A673 (cell line): ENCODE data around the gene STX17. TPM values are rescaled to one million over a fixed set of nuclear protein-coding genes. Genes with fewer than 3 reads are reported as not detected.
"Not testable (repeated sequence)": the region's sequence is repeated elsewhere in the genome, so short reads cannot be mapped to it uniquely, and the experiment has no call there.

ENCODE experiments used
- BruUV-seq: library from RNA; stranded (reverse); fragments of 400-500 nt; replicated peaks from 2 replicates; lab custom pipeline; 2021; lab: Mats Ljungman, UMichigan
- CTCF ChIA-PET: fragments of 300-600 bp; sonication (Branson Sonifier 250); formaldehyde crosslinking; loops from one replicate; lab custom pipeline; 2022; ENCODE audit warnings: antibody characterized with exemption; lab: Charles Lee
- POLR2A ChIA-PET: fragments of 300-600 bp; sonication (Branson Sonifier 250); formaldehyde crosslinking; loops from one replicate; lab custom pipeline; 2022; ENCODE audit warnings: antibody characterized with exemption; ENCODE audit not compliant: low non-redundant PET; lab: Charles Lee
- DNase-seq: peaks from one replicate; pipeline ENCODE4 v3.0.0-alpha.2; 2015; ENCODE audit warnings: low spot score
- H3K27ac ChIP-seq: fragments of 200-600 bp; sonication (generic); 2 replicates; pipeline ENCODE4 v1.5.1; 2016; ENCODE audit warnings: mixed run types, low read depth, mild to moderate bottlenecking, mixed read lengths, antibody characterized with exemption, low read length; ENCODE audit not compliant: poor library complexity, severe bottlenecking
- H3K27me3 ChIP-seq: fragments of 200-600 bp; sonication (generic); replicated peaks from 2 replicates; pipeline ENCODE4 v1.6.1; 2017; ENCODE audit warnings: mixed run types, low read depth, mild to moderate bottlenecking, mixed read lengths, antibody characterized with exemption, low read length; ENCODE audit not compliant: insufficient read depth, poor library complexity
- H3K36me3 ChIP-seq: fragments of 200-600 bp; sonication (generic); 2 replicates; pipeline ENCODE4 v1.6.1; 2016; ENCODE audit warnings: mixed run types, mild to moderate bottlenecking, mixed read lengths, antibody characterized with exemption, low read length; ENCODE audit not compliant: insufficient read depth, poor library complexity, severe bottlenecking
- H3K4me1 ChIP-seq: fragments of 200-600 bp; sonication (generic); 2 replicates; pipeline ENCODE4 v1.6.1; 2017; ENCODE audit warnings: mixed run types, mild to moderate bottlenecking, mixed read lengths, antibody characterized with exemption, low read length; ENCODE audit not compliant: insufficient read depth, poor library complexity, severe bottlenecking
- H3K4me3 ChIP-seq: fragments of 200-600 bp; sonication (generic); 2 replicates; pipeline ENCODE4 v1.5.1; 2016; ENCODE audit warnings: low read depth, mixed run types, mild to moderate bottlenecking, mixed read lengths, low read length; ENCODE audit not compliant: poor library complexity, severe bottlenecking
- H3K9me3 ChIP-seq: fragments of 200-600 bp; sonication (generic); 2 replicates; pipeline ENCODE4 v1.6.1; 2016; ENCODE audit warnings: mixed run types, low read depth, mild to moderate bottlenecking, mixed read lengths, antibody characterized with exemption, low read length; ENCODE audit not compliant: poor library complexity, severe bottlenecking
- CTCF ChIP-seq: fragments of 300-800, 200-600 bp; sonication (generic); conservative IDR thresholded peaks from 2 replicates; pipeline ENCODE4 v1.5.1; 2017; ENCODE audit warnings: low read depth, mild to moderate bottlenecking, antibody characterized with exemption, low read length, moderate library complexity, mixed read lengths
- EZH2 ChIP-seq: fragments of 200-600 bp; sonication (generic); IDR thresholded peaks from 2 replicates; pipeline ENCODE4 v1.6.1; 2017; ENCODE audit warnings: borderline replicate concordance, low read depth, mild to moderate bottlenecking, mixed read lengths, antibody characterized with exemption, low read length; ENCODE audit not compliant: poor library complexity, severe bottlenecking
- intact Hi-C: fragments of 100-400 bp; cut with micrococcal nuclease; formaldehyde crosslinking; loops from one replicate; pipeline ENCODE4 v1.10.0; 2022; ENCODE audit not compliant: unreplicated experiment
- total RNA-seq: library from RNA; stranded (reverse); gene quantifications from 2 replicates; pipeline ENCODE4 v1.2.3, GENCODE V29; 2021

STX17 gene
- total RNA-seq, 1 experiment from 2014 or later, result 20.9 TPM

DNA sequence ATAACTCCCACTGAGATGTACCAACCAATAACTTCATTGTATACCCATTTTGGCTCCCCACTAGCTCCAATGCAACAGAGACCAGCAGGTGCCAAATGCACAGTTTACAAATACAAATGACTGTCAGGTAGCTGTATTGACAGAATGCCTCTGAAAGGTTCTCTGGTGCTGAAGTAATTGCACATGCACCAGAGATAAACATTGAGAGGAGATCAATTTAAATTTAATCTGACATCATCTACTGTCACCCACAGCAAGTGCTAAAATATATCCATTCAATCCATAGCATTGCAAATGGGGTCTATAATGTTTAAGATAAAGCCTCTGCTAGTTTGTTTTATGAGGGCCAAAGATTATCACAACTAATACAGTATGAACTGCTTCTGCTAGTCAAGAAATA is 80.2 kb downstream of the STX17 start:
- TF ChIP-seq EZH2, result no peak
- no peak for TF ChIP-seq CTCF
- ChIA-PET CTCF (no interaction called here), POLR2A (no interaction called here)
- intact Hi-C loops, result no loop called here
- Histone ChIP-seq H3K9me3 (no peaks in the 10 kb centered on the region), H3K4me1 (no peaks in the 10 kb centered on the region), H3K4me3 (no peak overlapping the region), H3K27me3 (no peaks in the 10 kb centered on the region), H3K36me3 (no peaks in the 10 kb centered on the region), H3K27ac (no peak overlapping the region)
- no peak for DNase-seq
- BruUV-seq, result no TSS peak

DNA sequence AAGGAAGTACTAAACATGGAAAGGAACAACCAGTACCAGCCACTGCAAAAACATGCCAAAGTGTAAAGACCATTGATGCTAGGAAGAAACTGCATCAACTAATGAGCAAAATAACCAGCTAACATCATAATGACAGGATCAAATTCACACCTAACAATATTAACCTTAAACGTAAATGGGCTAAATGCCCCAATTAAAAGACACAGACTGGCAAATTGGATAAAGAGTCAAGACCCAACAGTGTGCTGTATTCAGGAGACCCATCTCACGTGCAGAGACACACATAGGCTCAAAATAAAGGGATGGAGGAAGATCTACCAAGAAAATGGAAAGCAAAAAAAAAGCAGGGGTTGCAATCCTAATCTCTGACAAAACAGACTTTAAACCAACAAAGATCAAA is 84.1 kb downstream of the STX17 start:
- H3K36me3 ChIP-seq, H3K4me1 ChIP-seq, H3K27me3 ChIP-seq, H3K9me3 ChIP-seq, BruUV-seq, POLR2A ChIA-PET, CTCF ChIA-PET, DNase-seq, H3K4me3 ChIP-seq, H3K27ac ChIP-seq, intact Hi-C loops: not testable (repeated sequence)

- CTCF ChIA-PET, result no interaction called here
- intact Hi-C loops, result no loop called here
- DNase-seq, result no peak
- H3K9me3 ChIP-seq, result no peaks in the 10 kb centered on the region
- TF ChIP-seq CTCF, result no peak
- TF ChIP-seq EZH2, result no peak
- H3K4me3 ChIP-seq, result no peak overlapping the region
- no TSS peak for BruUV-seq
- H3K27me3 ChIP-seq, result no peaks in the 10 kb centered on the region
- no peak overlapping the region for H3K27ac ChIP-seq
- no peaks in the 10 kb centered on the region for H3K4me1 ChIP-seq
- no peaks in the 10 kb centered on the region for H3K36me3 ChIP-seq
- POLR2A ChIA-PET, result no interaction called here
These were observed 91.8 kb downstream of the STX17 start for GRCh38 chr9:99998266-99998665.

DNA sequence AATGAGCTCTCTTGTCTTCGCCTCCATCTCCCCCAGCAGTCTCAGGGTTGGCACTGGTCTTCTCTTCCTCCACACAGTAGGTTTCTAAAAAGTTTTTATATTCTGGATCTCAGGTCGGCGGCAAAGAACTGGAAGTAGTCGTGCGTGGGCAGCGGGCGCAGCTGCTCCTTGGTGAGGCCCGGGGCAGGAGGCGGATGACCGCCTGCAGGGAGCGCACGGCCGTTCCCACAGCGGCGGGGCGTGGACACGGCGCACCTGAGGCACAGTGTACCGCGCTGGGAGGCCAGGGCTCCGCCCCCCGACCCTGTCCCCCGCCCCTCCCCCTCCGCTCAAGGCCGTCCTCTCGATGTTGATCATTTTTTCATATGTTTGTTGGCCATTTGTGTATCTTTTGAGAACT is 92.4 kb downstream of the STX17 start:
- no TSS peak for BruUV-seq
- H3K27me3 ChIP-seq, result no peaks in the 10 kb centered on the region

More for the DNA sequence above, 92.4 kb downstream of the STX17 start:
- intact Hi-C loops, result no loop called here
- ChIA-PET CTCF (no interaction called here), POLR2A (no interaction called here)
- H3K36me3 ChIP-seq, result no peaks in the 10 kb centered on the region
- H3K27ac ChIP-seq, result no peak overlapping the region
- no peak overlapping the region for H3K4me3 ChIP-seq
- no peaks in the 10 kb centered on the region for H3K9me3 ChIP-seq
- no peak for TF ChIP-seq EZH2
- TF ChIP-seq CTCF, result no peak
- no peaks in the 10 kb centered on the region for H3K4me1 ChIP-seq
- DNase-seq, result no peak
